Ovary (tissue), 9 donors: ENCODE measurements around the gene ICA1L. TPM values are rescaled to one million over a fixed set of nuclear protein-coding genes. Genes with fewer than 3 reads are reported as not detected.

Source experiments
- DNase-seq, 5 donors: peaks; one replicate each; pipeline ENCODE4 v3.0.0-alpha.2; 2019 to 2020
- H3K27ac ChIP-seq, 2 donors: fragments of 200-600 bp; one replicate each; pipeline versions ENCODE4 v1.5.1 to v1.8.0; 2019 to 2022
- H3K27me3 ChIP-seq: fragments of 200-600 bp; one replicate; pipeline ENCODE4 v1.8.0; 2022
- H3K36me3 ChIP-seq: fragments of 200-600 bp; sonication (generic); one replicate; pipeline ENCODE4 v1.5.1; 2019
- H3K4me1 ChIP-seq: one replicate; pipeline ENCODE4 v1.8.1; 2013; ENCODE audit warnings: mild to moderate bottlenecking, moderate library complexity; ENCODE audit not compliant: insufficient read depth
- H3K4me3 ChIP-seq: fragments of 200-600 bp; sonication (generic); one replicate; pipeline ENCODE4 v1.5.1; 2017
- H3K9me3 ChIP-seq, 2 donors: fragments of 200-600 bp in 1 of 2; sonication (generic) in 1 of 2; one replicate each; pipeline versions ENCODE4 v1.5.1 to v1.8.1; 2013 to 2019; ENCODE audit warnings: mild to moderate bottlenecking in 1 of 2, moderate library complexity in 1 of 2
- CTCF ChIP-seq, 3 donors: fragments of 450-650 bp in 2 of 3; fragments of 200-600 bp in 1 of 3; IDR thresholded peaks; one replicate each; pipeline versions ENCODE4 v1.5.1 to v1.8.0; 2016 to 2022; ENCODE audit warnings: antibody characterized with exemption in 3 of 3, mild to moderate bottlenecking in 1 of 3
- EP300 ChIP-seq: sonication (generic); formaldehyde crosslinking; IDR thresholded peaks from one replicate; pipeline ENCODE4 v1.6.1; 2017; ENCODE audit warnings: antibody characterized with exemption
- POLR2A ChIP-seq: fragments of 450-650 bp; IDR thresholded peaks from one replicate; pipeline ENCODE4 v1.6.1; 2017; ENCODE audit warnings: antibody characterized with exemption, mild to moderate bottlenecking, moderate library complexity
- WGBS, 3 donors: extraction: QIAGEN DNeasy Blood & Tissue Kit in 1 of 3; methylation state at CpG; one replicate each; pipeline versions ENCODE4 v1.1.5 to v1.1.7; 2013 to 2017; 5-methylcytosine and 5-hydroxymethylcytosine counted together
- intact Hi-C, 4 donors: fragments of 100-400 bp; cut with DNase I; formaldehyde crosslinking; loops; one replicate each; pipeline versions ENCODE4 v1.11.0 to v1.15.1; 2022 to 2023
- polyA plus RNA-seq, 2 donors: library from polyadenylated mRNA; stranded (reverse); fragments of 200-250 nt in 1 of 2; fragments of 350-450 nt in 1 of 2; fragmentation: Illumina TruSeq in 1 of 2; extraction: RNeasy Lipid Tissue Mini Kit (QIAGEN cat#74804) in 1 of 2; gene quantifications; one replicate each; pipeline ENCODE4 v1.2.3, GENCODE V29; 2013 to 2014
- total RNA-seq, 7 donors: library from RNA; depleted of rRNA in 2 of 7; stranded (reverse); fragments of >200 nt in 2 of 7; fragmentation: NEBNext Ultra II Directional in 3 of 7; extraction: Animal tissue kit (Norgen Biotek cat#: 25700) in 3 of 7; gene quantifications; one replicate each; pipeline versions ENCODE4 v1.1.0 to v1.2.4, GENCODE V29; 2016 to 2023
- donor health status: DM: no; HTN: no; CAD: no; lungs with moderate emphysema.
- donor health status: DM: no; HTN: no; CAD: no.
- donor health status: Bipolar disorder and iron deficiency.
- donor health status: DM: yes; HTN: yes; CAD: no.
- donor health status: DM: no; HTN: no; CAD: no.
- donor health status: DM: yes; HTN: yes; CAD: no.

Gene ICA1L
- total and polyA plus RNA-seq, 9 donors: 6.3 to 24.6 (median 19.7) TPM

GRCh38 chr2:202726070-202726469 is 145.5 kb downstream of the ICA1L start:
- H3K4me3 ChIP-seq: no peak overlapping the region
- DNase-seq: no peak
- no peaks in the 10 kb centered on the region for H3K27me3 ChIP-seq
- intact Hi-C loops: no loop called here
- no peak overlapping the region for H3K27ac ChIP-seq
- H3K4me1 ChIP-seq: no peaks in the 10 kb centered on the region
- TF ChIP-seq POLR2A: no peak
- TF ChIP-seq CTCF (IDR thresholded peaks at IDR 0.05): no peak
- no peak for TF ChIP-seq EP300
- 33 to 69% (median 44%) methylated on average over 3 of the region's 3 CpGs for WGBS, 3 donors
- H3K9me3 ChIP-seq: no peaks in the 10 kb centered on the region
- H3K36me3 ChIP-seq: no peaks in the 10 kb centered on the region

- intact Hi-C loops: no loop called here
- DNase-seq: no peak
- Histone ChIP-seq H3K9me3 (no peaks in the 10 kb centered on the region), H3K27me3 (no peaks in the 10 kb centered on the region), H3K4me1 (no peaks in the 10 kb centered on the region), H3K36me3 (no peaks in the 10 kb centered on the region), H3K27ac (no peak overlapping the region), H3K4me3 (no peak overlapping the region)
- WGBS, 3 donors: 92 to 94% (median 93%) methylated on average over 5 of the region's 5 CpGs
- TF ChIP-seq POLR2A (no peak), EP300 (no peak), CTCF (IDR thresholded peaks at IDR 0.05) (no peak)
These were observed 147.8 kb downstream of the ICA1L start for GRCh38 chr2:202723746-202724145.

Other genes with a start within 250 kb of the ICA1L start
- 10 to 100 TPM in 4 of 7 donors, 1 to 10 TPM in 3; 7.4 to 13.6 (median 10.2) TPM for gene FAM117B, start 236.8 kb downstream of the ICA1L start, total RNA-seq
- gene FAM117B, start 236.8 kb downstream of the ICA1L start, polyA plus RNA-seq: 1 to 10 TPM; 5.1 TPM
- gene WDR12, start 39.9 kb upstream of the ICA1L start, total RNA-seq: 10 to 100 TPM in 6 of 7 donors, 1 to 10 TPM in 1; 7.7 to 45.2 (median 29.2) TPM
- gene WDR12, start 39.9 kb upstream of the ICA1L start, polyA plus RNA-seq: 10 to 100 TPM in 1 of 2 donors, 1 to 10 TPM in 1; 9.3 to 29.2 TPM
- 10 to 100 TPM; 11.1 to 15.5 (median 13.5) TPM for gene CARF, start 40.5 kb upstream of the ICA1L start, total RNA-seq
- gene CARF, start 40.5 kb upstream of the ICA1L start, polyA plus RNA-seq: 1 to 10 TPM; 4.4 to 9.8 TPM
- gene NBEAL1, start 143.1 kb upstream of the ICA1L start, total RNA-seq: 10 to 100 TPM; 21.3 to 36.2 (median 29.3) TPM
- gene NBEAL1, start 143.1 kb upstream of the ICA1L start, polyA plus RNA-seq: 10 to 100 TPM in 1 of 2 donors, 1 to 10 TPM in 1; 4.6 to 10.5 TPM